ENCODE data around the gene ZNF813.
"Not testable (repeated sequence)": the region's sequence is repeated elsewhere in the genome, so short reads cannot be mapped to it uniquely, and the experiment has no call there.

The ZNF813 gene

GRCh38 chr19:53455828-53456227, 11.7 kb upstream of the ZNF813 start:
- no peak for TF ChIP-seq CTCF (conservative IDR thresholded peaks at IDR 0.05; ENCODE audit: low read depth, low read length)
- H3K4me2 ChIP-seq: no peak overlapping the region

GRCh38 chr19:53460131-53460721, 7.3 kb upstream of the ZNF813 start:
- not testable (repeated sequence) for H3K79me2 ChIP-seq (ENCODE audit: insufficient read depth, low read depth); H3K9ac ChIP-seq; H3K27ac ChIP-seq

More at GRCh38 chr19:53455828-53456227, 11.7 kb upstream of the ZNF813 start:
- no peaks in the 10 kb centered on the region for H3K79me2 ChIP-seq (ENCODE audit: insufficient read depth, low read depth)
- no peaks in the 10 kb centered on the region for H4K20me1 ChIP-seq (ENCODE audit: insufficient read depth)
- H2AFZ ChIP-seq (ENCODE audit: low read depth): no peak overlapping the region
- H3K9ac ChIP-seq: no peak overlapping the region
- no peak overlapping the region for H3K27ac ChIP-seq
- no peak overlapping the region for H3K4me3 ChIP-seq (IDR thresholded peaks at IDR 0.05; ENCODE audit: insufficient read depth, low read depth, low read length)
- H3K36me3 ChIP-seq (ENCODE audit: insufficient read depth): no peaks in the 10 kb centered on the region; the same call in 1 of the 2 replicates
- H3K27me3 ChIP-seq (ENCODE audit: insufficient read depth, low read depth): no peaks in the 10 kb centered on the region
- H3K4me1 ChIP-seq (ENCODE audit: low read depth, poor library complexity, severe bottlenecking): no peaks in the 10 kb centered on the region

GRCh38 chr19:53461866-53462265, 5.7 kb upstream of the ZNF813 start:
- Histone ChIP-seq H3K36me3 (ENCODE audit: insufficient read depth) (no peaks in the 10 kb centered on the region), H3K4me3 (IDR thresholded peaks at IDR 0.05; ENCODE audit: insufficient read depth, low read depth, low read length) (no peak overlapping the region), H3K4me1 (ENCODE audit: low read depth, poor library complexity, severe bottlenecking) (no peaks in the 10 kb centered on the region), H2AFZ (ENCODE audit: low read depth) (no peak overlapping the region), H3K79me2 (ENCODE audit: insufficient read depth, low read depth) (no peaks in the 10 kb centered on the region), H3K27me3 (ENCODE audit: insufficient read depth, low read depth) (no peaks in the 10 kb centered on the region), H3K9ac (no peak overlapping the region), H4K20me1 (ENCODE audit: insufficient read depth) (no peaks in the 10 kb centered on the region), H3K27ac (no peak overlapping the region), H3K4me2 (no peak overlapping the region)
- TF ChIP-seq CTCF (conservative IDR thresholded peaks at IDR 0.05; ENCODE audit: low read depth, low read length): no peak

More at GRCh38 chr19:53460131-53460721, 7.3 kb upstream of the ZNF813 start:
- not testable (repeated sequence) for H3K4me1 ChIP-seq (ENCODE audit: low read depth, poor library complexity, severe bottlenecking); H3K36me3 ChIP-seq (ENCODE audit: insufficient read depth); H4K20me1 ChIP-seq (ENCODE audit: insufficient read depth); H3K4me3 ChIP-seq (IDR thresholded peaks at IDR 0.05; ENCODE audit: insufficient read depth, low read depth, low read length); H3K27me3 ChIP-seq (ENCODE audit: insufficient read depth, low read depth); H2AFZ ChIP-seq (ENCODE audit: low read depth); H3K4me2 ChIP-seq

- H2AFZ ChIP-seq (ENCODE audit: low read depth): no peak overlapping the region
- H3K27ac ChIP-seq: no peak overlapping the region
- no peak overlapping the region for H3K9ac ChIP-seq
- H4K20me1 ChIP-seq (ENCODE audit: insufficient read depth): no peaks in the 10 kb centered on the region
- H3K79me2 ChIP-seq (ENCODE audit: insufficient read depth, low read depth): no peaks in the 10 kb centered on the region
- no peak for TF ChIP-seq CTCF (conservative IDR thresholded peaks at IDR 0.05; ENCODE audit: low read depth, low read length)
- no peak overlapping the region for H3K4me2 ChIP-seq
- H3K36me3 ChIP-seq (ENCODE audit: insufficient read depth): no peaks in the 10 kb centered on the region
- no peak overlapping the region for H3K4me3 ChIP-seq (IDR thresholded peaks at IDR 0.05; ENCODE audit: insufficient read depth, low read depth, low read length)
- no peaks in the 10 kb centered on the region for H3K27me3 ChIP-seq (ENCODE audit: insufficient read depth, low read depth)
- no peaks in the 10 kb centered on the region for H3K4me1 ChIP-seq (ENCODE audit: low read depth, poor library complexity, severe bottlenecking)
These were observed 4.7 kb upstream of the ZNF813 start for GRCh38 chr19:53462861-53463260.

- TF ChIP-seq CTCF (conservative IDR thresholded peaks at IDR 0.05; ENCODE audit: low read depth, low read length): no peak
- H2AFZ ChIP-seq (ENCODE audit: low read depth): no peak overlapping the region
These were observed 4.3 kb upstream of the ZNF813 start for GRCh38 chr19:53463263-53463662.

More at GRCh38 chr19:53463263-53463662, 4.3 kb upstream of the ZNF813 start:
- H3K79me2 ChIP-seq (ENCODE audit: insufficient read depth, low read depth): no peaks in the 10 kb centered on the region
- no peak overlapping the region for H3K9ac ChIP-seq
- no peaks in the 10 kb centered on the region for H3K4me1 ChIP-seq (ENCODE audit: low read depth, poor library complexity, severe bottlenecking)
- H3K4me3 ChIP-seq (IDR thresholded peaks at IDR 0.05; ENCODE audit: insufficient read depth, low read depth, low read length): no peak overlapping the region
- no peak overlapping the region for H3K4me2 ChIP-seq
- no peaks in the 10 kb centered on the region for H4K20me1 ChIP-seq (ENCODE audit: insufficient read depth)
- no peaks in the 10 kb centered on the region for H3K27me3 ChIP-seq (ENCODE audit: insufficient read depth, low read depth)
- no peaks in the 10 kb centered on the region for H3K36me3 ChIP-seq (ENCODE audit: insufficient read depth)
- no peak overlapping the region for H3K27ac ChIP-seq

Data from KMS-11 (cell line).